Gastroesophageal sphincter (tissue), 3 donors: Measurements from ENCODE around the gene NKX2-2.

ENCODE experiments used
- CTCF ChIP-seq, 4 experiments: fragments of 200-600 bp in 2 of 4; fragments of 450-650 bp in 2 of 4; sonication (generic) in 1 of 4; IDR thresholded peaks; one replicate each; pipeline ENCODE4 v1.5.1; 2017 to 2019; ENCODE audit warnings: antibody characterized with exemption in 4 of 4, mild to moderate bottlenecking in 2 of 4, moderate library complexity in 2 of 4
- POLR2AphosphoS5 ChIP-seq: sonication (generic); formaldehyde crosslinking; IDR thresholded peaks from one replicate; pipeline ENCODE4 v1.6.1; 2017; ENCODE audit warnings: antibody characterized with exemption

GRCh38 chr20:21518292-21518991 is 4.6 kb upstream of the NKX2-2 start:
- TF ChIP-seq CTCF (IDR thresholded peaks at IDR 0.05) (no peak), POLR2AphosphoS5 (no peak)
